ENCODE measurements around the gene LHX4. TPM values are rescaled to one million over a fixed set of nuclear protein-coding genes. Genes with fewer than 3 reads are reported as not detected.

Gene LHX4
- total RNA-seq, 1 donor from 2014 or later: not detected

DNA sequence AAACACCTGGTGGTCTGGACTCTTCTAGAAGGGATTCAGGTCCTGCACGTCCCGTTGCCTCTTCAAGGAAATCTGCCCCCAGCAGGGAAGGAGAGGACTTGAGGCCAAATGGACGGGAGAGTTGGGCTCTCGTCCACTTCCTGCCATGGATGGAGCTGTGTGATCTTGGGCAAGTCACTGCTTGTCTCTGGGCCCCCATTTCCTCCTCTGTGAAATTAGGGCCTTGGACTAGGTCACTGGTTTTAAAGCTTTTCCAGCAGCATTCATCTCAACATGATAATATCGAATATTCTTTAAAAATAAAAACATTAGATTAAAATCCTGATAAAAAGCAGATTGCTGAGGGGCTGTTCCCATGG lies 26.9 kb downstream of the LHX4 start:
- Mint-ChIP-seq H3K4me3 (no peak overlapping the region), H3K4me1 (peaks cover 4% of the 10 kb centered on the region), H3K36me3 (ENCODE audit: low read depth) (no peaks in the 10 kb centered on the region), H3K27me3 (no peaks in the 10 kb centered on the region), H3K9me3 (no peaks in the 10 kb centered on the region), H3K27ac (no peak overlapping the region)
- intact Hi-C loops (cut with micrococcal nuclease): no loop called here
- no peak for DNase-seq

- Mint-ChIP-seq H3K36me3 (ENCODE audit: low read depth) (no peaks in the 10 kb centered on the region), H3K27ac (no peak overlapping the region), H3K4me3 (no peak overlapping the region), H3K27me3 (no peaks in the 10 kb centered on the region), H3K4me1 (peaks cover 3% of the 10 kb centered on the region), H3K9me3 (no peaks in the 10 kb centered on the region)
- no peak for DNase-seq
- intact Hi-C loops (cut with micrococcal nuclease): no loop called here
These were observed 27.4 kb downstream of the LHX4 start for GRCh38 chr1:180257486-180257885.

GRCh38 chr1:180258290-180258689 lies 28.2 kb downstream of the LHX4 start:
- H3K27me3 Mint-ChIP-seq: no peaks in the 10 kb centered on the region
- DNase-seq: no peak
- intact Hi-C loops (cut with micrococcal nuclease): no loop called here
- no peaks in the 10 kb centered on the region for H3K9me3 Mint-ChIP-seq
- H3K36me3 Mint-ChIP-seq (ENCODE audit: low read depth): no peaks in the 10 kb centered on the region
- no peak overlapping the region for H3K4me3 Mint-ChIP-seq
- no peak overlapping the region for H3K27ac Mint-ChIP-seq
- H3K4me1 Mint-ChIP-seq: no peaks in the 10 kb centered on the region

DNA sequence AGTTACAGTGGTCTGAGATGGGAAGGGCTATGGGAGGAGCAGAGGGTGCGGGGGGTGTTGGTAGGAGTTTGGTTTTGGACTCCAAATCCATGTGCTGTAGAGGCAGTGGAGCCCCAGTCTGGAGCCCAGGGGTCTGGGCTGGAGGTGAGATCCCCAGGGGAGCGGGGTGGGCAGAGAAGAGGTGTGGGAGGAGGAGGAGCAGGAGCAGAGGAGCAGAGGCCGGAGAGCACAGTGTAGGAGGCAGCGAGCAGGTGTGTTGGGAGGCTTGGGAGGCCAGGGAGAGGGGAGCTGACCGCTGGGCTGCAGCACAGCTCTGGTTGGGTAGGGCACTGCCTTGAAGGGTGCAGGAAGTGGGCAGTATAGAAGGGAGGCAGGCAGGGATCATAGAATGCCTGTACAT lies 28.9 kb downstream of the LHX4 start:
- no peak overlapping the region for H3K4me3 Mint-ChIP-seq
- no peaks in the 10 kb centered on the region for H3K9me3 Mint-ChIP-seq
- H3K4me1 Mint-ChIP-seq: no peaks in the 10 kb centered on the region
- no peaks in the 10 kb centered on the region for H3K27me3 Mint-ChIP-seq
- DNase-seq: no peak
- H3K36me3 Mint-ChIP-seq (ENCODE audit: low read depth): no peaks in the 10 kb centered on the region
- no peak overlapping the region for H3K27ac Mint-ChIP-seq
- intact Hi-C loops (cut with micrococcal nuclease): no loop called here

GRCh38 chr1:180259431-180260338 lies 29.6 kb downstream of the LHX4 start:
- Mint-ChIP-seq H3K27me3 (no peaks in the 10 kb centered on the region), H3K9me3 (no peaks in the 10 kb centered on the region), H3K27ac (no peak overlapping the region), H3K4me1 (no peaks in the 10 kb centered on the region), H3K4me3 (no peak overlapping the region), H3K36me3 (ENCODE audit: low read depth) (no peaks in the 10 kb centered on the region)
- no peak for DNase-seq
- intact Hi-C loops (cut with micrococcal nuclease): loop anchor here (5.0 kb wide), 1 partner anchor 213 kb away; no protein-coding TSS in a partner anchor

DNA sequence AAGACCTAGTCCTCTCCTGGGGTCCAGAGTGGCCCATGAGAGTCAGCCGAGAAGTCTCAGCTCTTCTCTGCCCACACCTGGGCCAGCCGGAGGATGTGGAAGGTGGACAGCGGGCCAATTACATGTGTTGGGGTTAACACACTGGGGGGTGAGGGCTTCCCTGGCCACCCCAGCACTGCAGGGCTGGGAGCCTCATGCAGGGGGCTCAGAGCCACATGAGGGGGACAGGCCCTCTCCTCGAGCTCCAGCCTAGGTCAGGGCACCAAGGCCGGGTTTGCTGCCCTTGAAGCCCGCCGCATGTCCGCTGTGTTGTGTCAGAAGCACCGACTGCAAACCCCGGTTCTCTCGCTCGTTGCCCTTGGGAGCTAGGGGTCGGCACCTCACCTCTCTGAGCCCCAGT lies 30.5 kb downstream of the LHX4 start:
- Mint-ChIP-seq H3K9me3 (no peaks in the 10 kb centered on the region), H3K4me1 (no peaks in the 10 kb centered on the region), H3K27me3 (peaks cover 2% of the 10 kb centered on the region), H3K36me3 (ENCODE audit: low read depth) (no peaks in the 10 kb centered on the region), H3K27ac (no peak overlapping the region), H3K4me3 (no peak overlapping the region)
- no peak for DNase-seq
- intact Hi-C loops (cut with micrococcal nuclease): loop anchor here (5.0 kb wide), 1 partner anchor 212 kb away; no protein-coding TSS in a partner anchor

- peaks cover 2% of the 10 kb centered on the region for H3K27me3 Mint-ChIP-seq
- no peaks in the 10 kb centered on the region for H3K4me1 Mint-ChIP-seq
- H3K36me3 Mint-ChIP-seq (ENCODE audit: low read depth): no peaks in the 10 kb centered on the region
- no peak overlapping the region for H3K27ac Mint-ChIP-seq
- H3K9me3 Mint-ChIP-seq: no peaks in the 10 kb centered on the region
- no peak overlapping the region for H3K4me3 Mint-ChIP-seq
- intact Hi-C loops (cut with micrococcal nuclease): loop anchor here (5.0 kb wide), 1 partner anchor 211 kb away; no protein-coding TSS in a partner anchor
- DNase-seq: no peak
These were observed 31.0 kb downstream of the LHX4 start for GRCh38 chr1:180261030-180261429.

DNA sequence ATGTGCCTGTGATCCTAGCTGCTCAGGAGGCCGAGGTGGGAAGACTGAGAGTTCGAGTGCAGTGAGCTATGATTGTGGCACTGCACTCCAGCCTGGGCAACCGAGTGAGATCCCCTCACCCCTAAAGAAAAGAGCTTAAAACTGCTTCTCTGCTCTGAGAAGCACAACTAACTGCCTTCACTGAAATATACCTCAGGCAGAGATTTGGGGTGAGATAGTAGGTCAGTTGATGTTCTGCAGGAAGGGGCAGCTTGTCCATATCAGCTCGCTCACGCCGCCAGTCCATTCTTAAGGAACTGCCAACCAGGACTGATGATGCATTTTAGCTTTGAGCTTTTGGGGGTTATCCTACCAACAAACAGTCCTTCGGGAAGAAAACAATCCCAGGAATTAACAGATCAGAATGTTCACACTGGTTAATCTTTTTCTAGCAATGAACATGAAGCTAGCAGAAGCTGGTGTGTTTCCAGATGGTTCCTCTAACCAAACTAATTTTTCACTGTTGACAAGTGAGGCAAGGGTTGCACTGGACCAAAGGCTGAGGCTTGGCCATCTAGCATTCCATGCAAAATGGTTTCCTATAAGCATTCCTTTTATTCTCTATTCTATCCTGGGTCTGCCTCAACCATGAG lies 31.6 kb downstream of the LHX4 start:
- Mint-ChIP-seq H3K36me3 (ENCODE audit: low read depth) (no peaks in the 10 kb centered on the region), H3K4me1 (no peaks in the 10 kb centered on the region), H3K4me3 (no peak overlapping the region), H3K27me3 (peaks cover 2% of the 10 kb centered on the region), H3K9me3 (no peaks in the 10 kb centered on the region), H3K27ac (no peak overlapping the region)
- DNase-seq: no peak
- intact Hi-C loops (cut with micrococcal nuclease): loop anchor here (5.0 kb wide), 1 partner anchor 211 kb away; no protein-coding TSS in a partner anchor

DNA sequence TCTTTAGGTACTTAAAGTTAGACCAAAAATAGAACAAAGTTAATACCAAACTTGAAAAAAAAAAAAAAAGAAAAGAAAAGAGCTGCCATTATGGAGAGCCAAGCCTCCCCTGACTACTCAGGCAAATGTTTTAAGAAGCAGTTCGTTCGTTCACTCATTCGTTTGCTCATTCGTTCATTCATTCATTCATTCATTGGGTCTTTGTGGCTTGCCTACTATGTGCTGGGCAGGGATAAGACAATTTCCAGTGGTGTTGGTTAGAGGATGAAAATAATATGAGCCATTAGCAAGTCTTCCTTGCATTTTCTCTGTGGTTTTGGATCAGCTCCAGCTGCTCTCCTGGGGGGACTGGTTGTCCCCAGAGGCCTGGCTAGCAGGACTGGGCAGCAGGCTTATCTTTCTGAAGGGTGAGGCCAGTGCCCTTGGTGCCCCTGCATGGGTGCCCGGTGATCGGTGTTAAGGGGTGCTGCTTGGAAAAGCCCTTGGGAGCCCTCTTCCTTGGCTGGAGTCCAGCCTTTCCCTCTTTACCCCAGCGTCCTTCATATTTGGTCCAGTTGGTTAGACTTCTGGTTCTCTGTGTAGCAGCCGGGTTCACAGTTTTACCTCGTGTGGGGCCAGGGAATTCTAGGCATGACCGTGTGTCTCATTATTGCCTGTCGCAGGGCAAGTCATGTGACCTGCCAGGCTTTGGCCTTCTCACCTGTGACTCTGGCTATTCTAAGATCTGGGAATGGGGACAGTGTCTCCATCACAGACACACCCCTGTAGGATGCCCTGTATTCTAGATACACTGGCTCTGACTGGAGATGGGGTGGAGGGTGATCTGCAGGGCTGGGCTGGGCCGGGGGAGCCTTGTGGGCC lies 32.8 kb downstream of the LHX4 start:
- intact Hi-C loops (cut with micrococcal nuclease): loop anchor here (5.0 kb wide), 1 partner anchor 209 kb away; no protein-coding TSS in a partner anchor
- Mint-ChIP-seq H3K4me1 (no peaks in the 10 kb centered on the region), H3K36me3 (ENCODE audit: low read depth) (no peaks in the 10 kb centered on the region), H3K27me3 (peaks cover 2% of the 10 kb centered on the region), H3K4me3 (no peak overlapping the region), H3K9me3 (no peaks in the 10 kb centered on the region), H3K27ac (no peak overlapping the region)
- no peak for DNase-seq

DNA sequence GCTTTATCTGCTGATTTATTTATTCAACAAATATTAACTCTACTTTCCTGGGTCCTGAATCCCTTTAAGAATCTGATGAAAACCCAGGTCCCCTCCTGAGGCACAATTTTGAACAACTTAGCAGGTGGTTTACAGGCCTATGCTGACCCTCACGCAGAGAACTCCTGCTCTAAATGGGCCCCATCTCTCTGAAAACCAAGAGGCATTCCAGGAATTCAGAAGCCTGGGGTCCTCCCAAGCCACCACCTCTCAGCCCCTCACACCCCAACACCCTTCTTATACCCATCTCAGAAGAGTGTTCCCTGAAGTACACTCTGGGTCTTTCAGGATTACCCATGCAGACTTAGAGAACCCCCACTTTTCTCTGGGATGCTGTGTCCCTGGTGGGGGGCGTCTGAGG lies 34.5 kb downstream of the LHX4 start:
- H3K36me3 Mint-ChIP-seq (ENCODE audit: low read depth): no peaks in the 10 kb centered on the region
- no peaks in the 10 kb centered on the region for H3K4me1 Mint-ChIP-seq
- no peak overlapping the region for H3K4me3 Mint-ChIP-seq
- H3K27me3 Mint-ChIP-seq: peaks cover 2% of the 10 kb centered on the region
- no peak overlapping the region for H3K27ac Mint-ChIP-seq
- no peak for DNase-seq
- H3K9me3 Mint-ChIP-seq: no peaks in the 10 kb centered on the region
- intact Hi-C loops (cut with micrococcal nuclease): loop anchor here (5.0 kb wide), 1 partner anchor 208 kb away; no protein-coding TSS in a partner anchor

DNA sequence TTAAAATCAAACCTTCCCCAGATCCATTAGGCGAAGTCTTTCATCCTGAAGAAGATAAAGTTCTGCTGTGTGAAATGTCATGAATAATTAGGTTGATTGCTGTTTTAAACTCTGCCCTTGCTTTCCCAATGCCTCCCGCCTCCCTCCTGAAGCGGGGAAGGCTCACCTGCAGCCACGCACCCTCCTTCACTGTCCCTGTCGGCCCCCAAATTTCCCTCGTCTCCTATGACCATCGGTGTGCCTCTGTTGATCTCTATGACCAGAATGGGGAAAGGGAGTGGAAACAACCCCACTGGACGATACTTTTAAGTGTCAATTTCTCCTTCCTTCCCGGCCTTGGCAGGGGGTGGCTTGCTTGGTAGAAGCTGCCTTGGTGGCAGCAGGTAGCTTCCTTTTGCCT lies 35.1 kb downstream of the LHX4 start:
- peaks cover 2% of the 10 kb centered on the region for H3K27me3 Mint-ChIP-seq
- no peaks in the 10 kb centered on the region for H3K36me3 Mint-ChIP-seq (ENCODE audit: low read depth)
- DNase-seq: no peak
- no peak overlapping the region for H3K27ac Mint-ChIP-seq
- intact Hi-C loops (cut with micrococcal nuclease): no loop called here
- H3K9me3 Mint-ChIP-seq: no peaks in the 10 kb centered on the region
- no peak overlapping the region for H3K4me3 Mint-ChIP-seq
- no peaks in the 10 kb centered on the region for H3K4me1 Mint-ChIP-seq

- no peaks in the 10 kb centered on the region for H3K36me3 Mint-ChIP-seq (ENCODE audit: low read depth)
- intact Hi-C loops (cut with micrococcal nuclease): no loop called here
These were observed 35.8 kb downstream of the LHX4 start for GRCh38 chr1:180265871-180266270.

GRCh38 chr1:180266275-180267210 lies 36.5 kb downstream of the LHX4 start:
- Mint-ChIP-seq H3K9me3 (no peaks in the 10 kb centered on the region), H3K4me3 (no peak overlapping the region), H3K36me3 (ENCODE audit: low read depth) (no peaks in the 10 kb centered on the region), H3K27me3 (peaks cover 2% of the 10 kb centered on the region), H3K27ac (no peak overlapping the region), H3K4me1 (no peaks in the 10 kb centered on the region)
- DNase-seq: no peak
- intact Hi-C loops (cut with micrococcal nuclease): no loop called here

More at GRCh38 chr1:180265871-180266270, 35.8 kb downstream of the LHX4 start:
- H3K27ac Mint-ChIP-seq: no peak overlapping the region
- H3K4me1 Mint-ChIP-seq: no peaks in the 10 kb centered on the region
- peaks cover 2% of the 10 kb centered on the region for H3K27me3 Mint-ChIP-seq
- no peak for DNase-seq
- no peak overlapping the region for H3K4me3 Mint-ChIP-seq
- no peaks in the 10 kb centered on the region for H3K9me3 Mint-ChIP-seq
